ENCODE data around the gene SNED1.

SNED1 gene

GRCh38 chr2:240956171-240956934 lies 42.1 kb upstream of the SNED1 start:
- Histone ChIP-seq H3K36me3 (ENCODE audit: control insufficient read depth, insufficient read depth, low read length) (no peaks in the 10 kb centered on the region), H3K27ac (ENCODE audit: low read depth, low read length, severe bottlenecking) (no peak overlapping the region), H3K9me3 (ENCODE audit: control insufficient read depth, low read length) (no peaks in the 10 kb centered on the region), H3K4me1 (ENCODE audit: control insufficient read depth, insufficient read depth, low read length, poor library complexity, severe bottlenecking) (no peaks in the 10 kb centered on the region), H3K4me3 (ENCODE audit: extremely low read depth, insufficient read depth, low read length, poor library complexity, severe bottlenecking) (no peak overlapping the region)
- WGBS, 2 experiments (ENCODE audit: insufficient coverage in 2 of 2), result 82 to 90% methylated on average over 15 to 16 of the region's 16 CpGs

- H3K9me3 ChIP-seq (ENCODE audit: control insufficient read depth, low read length), result no peaks in the 10 kb centered on the region
- no peak overlapping the region for H3K4me3 ChIP-seq (ENCODE audit: extremely low read depth, insufficient read depth, low read length, poor library complexity, severe bottlenecking)
- 90 to 93% methylated on average over 23 to 32 of the region's 32 CpGs for WGBS, 2 experiments (ENCODE audit: insufficient coverage in 2 of 2)
- no peaks in the 10 kb centered on the region for H3K4me1 ChIP-seq (ENCODE audit: control insufficient read depth, insufficient read depth, low read length, poor library complexity, severe bottlenecking)
- no peaks in the 10 kb centered on the region for H3K36me3 ChIP-seq (ENCODE audit: control insufficient read depth, insufficient read depth, low read length)
- H3K27ac ChIP-seq (ENCODE audit: low read depth, low read length, severe bottlenecking), result no peak overlapping the region
These were observed 41.3 kb upstream of the SNED1 start for GRCh38 chr2:240956935-240957655.

GRCh38 chr2:240957656-240958365 lies 40.6 kb upstream of the SNED1 start:
- no peaks in the 10 kb centered on the region for H3K9me3 ChIP-seq (ENCODE audit: control insufficient read depth, low read length)
- H3K4me1 ChIP-seq (ENCODE audit: control insufficient read depth, insufficient read depth, low read length, poor library complexity, severe bottlenecking), result no peaks in the 10 kb centered on the region
- 88 to 92% methylated on average over 12 to 17 of the region's 17 CpGs for whole genome bisulfite sequencing, 2 experiments (ENCODE audit: insufficient coverage in 2 of 2)
- H3K36me3 ChIP-seq (ENCODE audit: control insufficient read depth, insufficient read depth, low read length), result no peaks in the 10 kb centered on the region
- H3K27ac ChIP-seq (ENCODE audit: low read depth, low read length, severe bottlenecking), result no peak overlapping the region
- no peak overlapping the region for H3K4me3 ChIP-seq (ENCODE audit: extremely low read depth, insufficient read depth, low read length, poor library complexity, severe bottlenecking)

- Histone ChIP-seq H3K4me1 (ENCODE audit: control insufficient read depth, insufficient read depth, low read length, poor library complexity, severe bottlenecking) (no peaks in the 10 kb centered on the region), H3K36me3 (ENCODE audit: control insufficient read depth, insufficient read depth, low read length) (no peaks in the 10 kb centered on the region), H3K27ac (ENCODE audit: low read depth, low read length, severe bottlenecking) (no peak overlapping the region), H3K9me3 (ENCODE audit: control insufficient read depth, low read length) (no peaks in the 10 kb centered on the region), H3K4me3 (ENCODE audit: extremely low read depth, insufficient read depth, low read length, poor library complexity, severe bottlenecking) (no peak overlapping the region)
- 92 to 94% methylated on average over 14 to 19 of the region's 19 CpGs for WGBS, 2 experiments (ENCODE audit: insufficient coverage in 2 of 2)
These were observed 39.8 kb upstream of the SNED1 start for GRCh38 chr2:240958366-240959213.

- H3K9me3 ChIP-seq (ENCODE audit: control insufficient read depth, low read length), result no peaks in the 10 kb centered on the region
- H3K4me1 ChIP-seq (ENCODE audit: control insufficient read depth, insufficient read depth, low read length, poor library complexity, severe bottlenecking), result no peaks in the 10 kb centered on the region
- H3K27ac ChIP-seq (ENCODE audit: low read depth, low read length, severe bottlenecking), result no peak overlapping the region
- no peak overlapping the region for H3K4me3 ChIP-seq (ENCODE audit: extremely low read depth, insufficient read depth, low read length, poor library complexity, severe bottlenecking)
- 89 to 94% methylated on average over 12 to 15 of the region's 15 CpGs for WGBS, 2 experiments (ENCODE audit: insufficient coverage in 2 of 2)
- H3K36me3 ChIP-seq (ENCODE audit: control insufficient read depth, insufficient read depth, low read length), result no peaks in the 10 kb centered on the region
These were observed 39.0 kb upstream of the SNED1 start for GRCh38 chr2:240959214-240959940.

- 93 to 95% methylated on average over 12 to 14 of the region's 14 CpGs for WGBS, 2 experiments (ENCODE audit: insufficient coverage in 2 of 2)
- Histone ChIP-seq H3K36me3 (ENCODE audit: control insufficient read depth, insufficient read depth, low read length) (no peaks in the 10 kb centered on the region), H3K27ac (ENCODE audit: low read depth, low read length, severe bottlenecking) (peak overlapping the region; percentile 16), H3K4me3 (ENCODE audit: extremely low read depth, insufficient read depth, low read length, poor library complexity, severe bottlenecking) (no peak overlapping the region), H3K9me3 (ENCODE audit: control insufficient read depth, low read length) (no peaks in the 10 kb centered on the region), H3K4me1 (ENCODE audit: control insufficient read depth, insufficient read depth, low read length, poor library complexity, severe bottlenecking) (no peaks in the 10 kb centered on the region)
These were observed 38.5 kb upstream of the SNED1 start for GRCh38 chr2:240959941-240960308.

- no peak overlapping the region for H3K4me3 ChIP-seq (ENCODE audit: extremely low read depth, insufficient read depth, low read length, poor library complexity, severe bottlenecking)
- peak overlapping the region; percentile 16 for H3K27ac ChIP-seq (ENCODE audit: low read depth, low read length, severe bottlenecking)
- 81 to 87% methylated on average over 26 to 28 of the region's 28 CpGs for WGBS, 2 experiments (ENCODE audit: insufficient coverage in 2 of 2)
- no peaks in the 10 kb centered on the region for H3K9me3 ChIP-seq (ENCODE audit: control insufficient read depth, low read length)
- H3K4me1 ChIP-seq (ENCODE audit: control insufficient read depth, insufficient read depth, low read length, poor library complexity, severe bottlenecking), result no peaks in the 10 kb centered on the region
- no peaks in the 10 kb centered on the region for H3K36me3 ChIP-seq (ENCODE audit: control insufficient read depth, insufficient read depth, low read length)
These were observed 38.0 kb upstream of the SNED1 start for GRCh38 chr2:240960309-240960970.

- 88 to 90% methylated on average over 27 of the region's 27 CpGs for WGBS, 2 experiments (ENCODE audit: insufficient coverage in 2 of 2)
- Histone ChIP-seq H3K36me3 (ENCODE audit: control insufficient read depth, insufficient read depth, low read length) (no peaks in the 10 kb centered on the region), H3K4me1 (ENCODE audit: control insufficient read depth, insufficient read depth, low read length, poor library complexity, severe bottlenecking) (no peaks in the 10 kb centered on the region), H3K27ac (ENCODE audit: low read depth, low read length, severe bottlenecking) (peak overlapping the region; percentile 45), H3K4me3 (ENCODE audit: extremely low read depth, insufficient read depth, low read length, poor library complexity, severe bottlenecking) (no peak overlapping the region), H3K9me3 (ENCODE audit: control insufficient read depth, low read length) (no peaks in the 10 kb centered on the region)
These were observed 37.2 kb upstream of the SNED1 start for GRCh38 chr2:240960971-240961876.

- H3K27ac ChIP-seq (ENCODE audit: low read depth, low read length, severe bottlenecking), result peak overlapping the region; percentile 81
- 91 to 93% methylated on average over 7 to 10 of the region's 12 CpGs for WGBS, 2 experiments (ENCODE audit: insufficient coverage in 2 of 2)
These were observed 36.5 kb upstream of the SNED1 start for GRCh38 chr2:240961910-240962299.

More at GRCh38 chr2:240961910-240962299, 36.5 kb upstream of the SNED1 start:
- Histone ChIP-seq H3K4me1 (ENCODE audit: control insufficient read depth, insufficient read depth, low read length, poor library complexity, severe bottlenecking) (no peaks in the 10 kb centered on the region), H3K36me3 (ENCODE audit: control insufficient read depth, insufficient read depth, low read length) (no peaks in the 10 kb centered on the region), H3K4me3 (ENCODE audit: extremely low read depth, insufficient read depth, low read length, poor library complexity, severe bottlenecking) (no peak overlapping the region), H3K9me3 (ENCODE audit: control insufficient read depth, low read length) (no peaks in the 10 kb centered on the region)
